ENCODE data around the gene IL6ST.
"Not testable (repeated sequence)": the region's sequence is repeated elsewhere in the genome, so short reads cannot be mapped to it uniquely, and the experiment has no call there.

Gene IL6ST

GRCh38 chr5:56037531-56038010 lies 42.8 kb upstream of the IL6ST start (continued):
- TF ChIP-seq OSR2 (tag by site-specific recombination; IDR thresholded peaks at IDR 0.05) (no peak), ZBTB8A (tag by site-specific recombination; IDR thresholded peaks at IDR 0.05) (no peak), ZNF10 (tag by site-specific recombination; IDR thresholded peaks at IDR 0.05) (no peak), TRIM28 (IDR thresholded peaks at IDR 0.05; ENCODE audit: borderline replicate concordance, low read length) (no peak), BCL11A (tag by site-specific recombination; IDR thresholded peaks at IDR 0.05; ENCODE audit: low read depth) (no peak), ZNF133 (tag by site-specific recombination; IDR thresholded peaks at IDR 0.05) (no peak), ZNF692 (tag by site-specific recombination; IDR thresholded peaks at IDR 0.05) (no peak), FEZF1 (tag by site-specific recombination; IDR thresholded peaks at IDR 0.05) (no peak), ZNF791 (tag by site-specific recombination; IDR thresholded peaks at IDR 0.05) (no peak), ZNF114 (tag by site-specific recombination; IDR thresholded peaks at IDR 0.05) (no peak)

- H3K9me3 ChIP-seq (ENCODE audit: control insufficient read depth, insufficient read depth, low read depth, low read length); H3K36me3 ChIP-seq (ENCODE audit: control insufficient read depth in 2 of 2, insufficient read depth in 1 of 2, low read length in 2 of 2); H3K4me1 ChIP-seq (ENCODE audit: control insufficient read depth, insufficient read depth, low read length); CTCF ChIA-PET; H3K27ac ChIP-seq (ENCODE audit: extremely low read depth, low read depth, low read length); H3K4me3 ChIP-seq (ENCODE audit: low read depth, low read length): not testable (repeated sequence)
- POLR2A ChIA-PET: interaction anchor here (1.1 kb wide), 1 partner anchor 165 kb away, joined by 12 read pairs; no protein-coding TSS in a partner anchor
Measured at GRCh38 chr5:56035394-56035793, 40.6 kb upstream of the IL6ST start.

DNA sequence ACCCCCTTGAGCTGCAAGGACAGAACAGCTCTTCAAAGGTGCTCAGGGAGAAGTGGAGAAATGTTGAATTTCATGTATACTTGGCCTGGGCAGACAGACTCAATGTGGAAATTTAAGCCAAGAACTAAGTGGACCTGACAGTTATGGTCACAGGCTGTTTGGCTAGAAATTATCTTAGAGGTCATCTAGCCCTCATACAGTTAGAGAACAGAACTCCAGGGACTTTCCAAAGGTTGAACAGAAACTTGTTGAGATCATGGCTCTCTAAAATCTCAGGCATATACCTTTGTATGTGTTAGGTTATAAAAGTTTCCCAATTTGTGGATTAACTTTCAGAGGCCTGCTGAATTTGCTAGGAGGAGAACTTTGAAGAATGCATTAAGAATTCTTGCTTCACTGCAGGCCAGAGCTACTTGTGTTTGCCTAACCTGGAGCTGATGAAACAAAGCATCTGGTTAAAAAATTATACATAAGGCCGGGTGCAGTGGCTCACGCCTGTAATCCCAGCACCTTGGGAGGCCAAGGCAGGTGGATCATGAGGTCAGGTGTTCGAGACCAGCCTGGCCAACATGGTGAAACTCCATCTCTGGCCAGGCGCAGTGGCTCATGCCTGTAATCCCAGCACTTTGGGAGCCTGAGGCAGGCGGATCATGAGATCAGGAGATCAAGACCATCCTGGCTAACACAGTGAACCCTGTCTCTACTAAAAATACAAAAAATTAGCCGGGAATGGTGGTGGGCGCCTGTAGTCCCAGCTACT lies 35.3 kb upstream of the IL6ST start:
- H3K4me1 ChIP-seq (ENCODE audit: control insufficient read depth, insufficient read depth, low read length); H3K27ac ChIP-seq (ENCODE audit: extremely low read depth, low read depth, low read length); CTCF ChIA-PET; H3K36me3 ChIP-seq (ENCODE audit: control insufficient read depth in 2 of 2, insufficient read depth in 1 of 2, low read length in 2 of 2); H3K9me3 ChIP-seq (ENCODE audit: control insufficient read depth, insufficient read depth, low read depth, low read length); H3K4me3 ChIP-seq (ENCODE audit: low read depth, low read length): not testable (repeated sequence)
- POLR2A ChIA-PET: interaction anchor here (0.6 kb wide), 1 partner anchor 28 kb away, joined by 4 read pairs; no protein-coding TSS in a partner anchor

DNA sequence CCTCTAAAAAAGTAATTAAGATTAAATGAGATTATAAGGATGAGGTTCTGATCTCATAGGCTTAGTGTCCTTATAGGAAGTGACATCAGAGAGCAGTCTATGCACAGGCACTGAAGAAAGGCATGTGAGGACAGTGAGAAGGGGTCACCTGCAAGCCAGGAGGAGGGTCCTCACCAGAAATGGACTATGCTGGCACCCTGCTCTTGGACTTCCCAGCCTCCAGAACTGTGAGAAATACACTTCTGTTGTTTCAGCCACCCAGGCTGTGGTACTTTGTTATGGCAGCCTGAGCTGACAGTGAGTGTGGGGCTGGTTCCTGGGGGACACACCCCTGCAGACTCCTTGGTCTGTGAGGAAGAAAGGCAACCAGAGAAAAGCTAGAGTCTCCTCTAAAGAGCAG lies 34.7 kb upstream of the IL6ST start:
- no peak overlapping the region for H3K4me3 ChIP-seq (ENCODE audit: low read depth, low read length)
- no peak overlapping the region for H3K27ac ChIP-seq (ENCODE audit: extremely low read depth, low read depth, low read length)
- CTCF ChIA-PET: no interaction called here
- H3K4me1 ChIP-seq (ENCODE audit: control insufficient read depth, insufficient read depth, low read length): no peaks in the 10 kb centered on the region
- no peaks in the 10 kb centered on the region for H3K36me3 ChIP-seq (ENCODE audit: control insufficient read depth in 2 of 2, insufficient read depth in 1 of 2, low read length in 2 of 2)
- TF ChIP-seq PRDM1 (tag by site-specific recombination; IDR thresholded peaks at IDR 0.05): no peak
- POLR2A ChIA-PET: interaction anchor here (0.6 kb wide), 1 partner anchor 28 kb away, joined by 4 read pairs; no protein-coding TSS in a partner anchor
- H3K9me3 ChIP-seq (ENCODE audit: control insufficient read depth, insufficient read depth, low read depth, low read length): no peaks in the 10 kb centered on the region

GRCh38 chr5:56028708-56029107 lies 33.9 kb upstream of the IL6ST start:
- Histone ChIP-seq H3K36me3 (ENCODE audit: control insufficient read depth in 2 of 2, insufficient read depth in 1 of 2, low read length in 2 of 2) (no peaks in the 10 kb centered on the region), H3K4me3 (ENCODE audit: low read depth, low read length) (no peak overlapping the region), H3K27ac (ENCODE audit: extremely low read depth, low read depth, low read length) (no peak overlapping the region), H3K4me1 (ENCODE audit: control insufficient read depth, insufficient read depth, low read length) (no peaks in the 10 kb centered on the region), H3K9me3 (ENCODE audit: control insufficient read depth, insufficient read depth, low read depth, low read length) (no peaks in the 10 kb centered on the region)
- CTCF ChIA-PET: no interaction called here
- POLR2A ChIA-PET: no interaction called here
- TF ChIP-seq ZNF354C (tag by site-specific recombination; IDR thresholded peaks at IDR 0.05; ENCODE audit: borderline replicate concordance, low read depth): no peak
- TF ChIP-seq, protein P1, sequence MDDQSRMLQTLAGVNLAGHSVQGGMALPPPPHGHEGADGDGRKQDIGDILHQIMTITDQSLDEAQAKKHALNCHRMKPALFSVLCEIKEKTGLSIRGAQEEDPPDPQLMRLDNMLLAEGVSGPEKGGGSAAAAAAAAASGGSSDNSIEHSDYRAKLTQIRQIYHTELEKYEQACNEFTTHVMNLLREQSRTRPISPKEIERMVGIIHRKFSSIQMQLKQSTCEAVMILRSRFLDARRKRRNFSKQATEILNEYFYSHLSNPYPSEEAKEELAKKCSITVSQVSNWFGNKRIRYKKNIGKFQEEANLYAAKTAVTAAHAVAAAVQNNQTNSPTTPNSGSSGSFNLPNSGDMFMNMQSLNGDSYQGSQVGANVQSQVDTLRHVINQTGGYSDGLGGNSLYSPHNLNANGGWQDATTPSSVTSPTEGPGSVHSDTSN (CRISPR knock-in tag; IDR thresholded peaks at IDR 0.05): no peak
- TF ChIP-seq, protein P2, sequence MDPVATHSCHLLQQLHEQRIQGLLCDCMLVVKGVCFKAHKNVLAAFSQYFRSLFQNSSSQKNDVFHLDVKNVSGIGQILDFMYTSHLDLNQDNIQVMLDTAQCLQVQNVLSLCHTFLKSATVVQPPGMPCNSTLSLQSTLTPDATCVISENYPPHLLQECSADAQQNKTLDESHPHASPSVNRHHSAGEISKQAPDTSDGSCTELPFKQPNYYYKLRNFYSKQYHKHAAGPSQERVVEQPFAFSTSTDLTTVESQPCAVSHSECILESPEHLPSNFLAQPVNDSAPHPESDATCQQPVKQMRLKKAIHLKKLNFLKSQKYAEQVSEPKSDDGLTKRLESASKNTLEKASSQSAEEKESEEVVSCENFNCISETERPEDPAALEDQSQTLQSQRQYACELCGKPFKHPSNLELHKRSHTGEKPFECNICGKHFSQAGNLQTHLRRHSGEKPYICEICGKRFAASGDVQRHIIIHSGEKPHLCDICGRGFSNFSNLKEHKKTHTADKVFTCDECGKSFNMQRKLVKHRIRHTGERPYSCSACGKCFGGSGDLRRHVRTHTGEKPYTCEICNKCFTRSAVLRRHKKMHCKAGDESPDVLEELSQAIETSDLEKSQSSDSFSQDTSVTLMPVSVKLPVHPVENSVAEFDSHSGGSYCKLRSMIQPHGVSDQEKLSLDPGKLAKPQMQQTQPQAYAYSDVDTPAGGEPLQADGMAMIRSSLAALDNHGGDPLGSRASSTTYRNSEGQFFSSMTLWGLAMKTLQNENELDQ (tag by site-specific recombination; IDR thresholded peaks at IDR 0.05; ENCODE audit: low read depth): no peak
- no peak for TF ChIP-seq ZXDB (tag by site-specific recombination; IDR thresholded peaks at IDR 0.05)
- no peak for TF ChIP-seq ZNF362 (tag by site-specific recombination; IDR thresholded peaks at IDR 0.05)
- no peak for TF ChIP-seq ZBTB44 (tag by site-specific recombination; IDR thresholded peaks at IDR 0.05)
- no peak for TF ChIP-seq ZNF324 (tag by site-specific recombination; IDR thresholded peaks at IDR 0.05)
- no peak for TF ChIP-seq ZNF660 (tag by site-specific recombination; IDR thresholded peaks at IDR 0.05)

Measured in HEK293 (cell line).